Measurements from ENCODE around the gene PRKG1.

The PRKG1 gene

GRCh38 chr10:51498424-51498823, 424.1 kb downstream of the PRKG1 start:
- DNase-seq (ENCODE audit: low read depth in 1 of 2, low spot score in 1 of 2) = no peak

DNA sequence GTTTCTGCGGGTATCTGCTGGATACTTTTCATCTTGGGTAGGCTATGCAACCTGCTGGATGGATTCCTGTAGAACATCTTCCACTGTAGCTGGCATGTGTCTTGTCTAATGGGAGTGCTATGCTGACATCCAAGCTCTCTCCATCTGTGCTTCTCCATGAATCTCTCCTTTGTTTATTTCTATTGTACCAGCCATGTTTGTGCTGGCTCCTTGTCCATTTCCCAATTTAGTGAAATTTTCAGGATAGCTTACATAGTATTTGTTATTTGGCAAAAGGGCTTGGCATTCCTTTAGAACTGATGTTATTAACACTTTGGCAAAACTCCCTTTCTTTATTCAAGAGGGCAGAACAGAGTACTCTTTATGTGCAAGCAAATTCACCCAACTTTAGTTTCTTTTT, 427.1 kb downstream of the PRKG1 start:
- no peak for DNase-seq (ENCODE audit: low read depth in 1 of 2, low spot score in 1 of 2)

GRCh38 chr10:51502124-51502523, 427.8 kb downstream of the PRKG1 start:
- DNase-seq (ENCODE audit: low read depth in 1 of 2, low spot score in 1 of 2) = no peak

- DNase-seq (ENCODE audit: low read depth in 1 of 2, low spot score in 1 of 2) = no peak
These were observed 429.1 kb downstream of the PRKG1 start for GRCh38 chr10:51503378-51503777.

GRCh38 chr10:51507476-51507875, 433.2 kb downstream of the PRKG1 start:
- no peak for DNase-seq (ENCODE audit: low read depth in 1 of 2, low spot score in 1 of 2)

GRCh38 chr10:51508156-51508555, 433.9 kb downstream of the PRKG1 start:
- DNase-seq (ENCODE audit: low read depth in 1 of 2, low spot score in 1 of 2) = no peak

- no peak for DNase-seq (ENCODE audit: low read depth in 1 of 2, low spot score in 1 of 2)
These were observed 435.9 kb downstream of the PRKG1 start for GRCh38 chr10:51510231-51510630.

- no peak for DNase-seq (ENCODE audit: low read depth in 1 of 2, low spot score in 1 of 2)
These were observed 447.3 kb downstream of the PRKG1 start for GRCh38 chr10:51521605-51522004.

GRCh38 chr10:51522858-51523257, 448.6 kb downstream of the PRKG1 start:
- DNase-seq (ENCODE audit: low read depth in 1 of 2, low spot score in 1 of 2) = no peak

- DNase-seq (ENCODE audit: low read depth in 1 of 2, low spot score in 1 of 2) = no peak
These were observed 449.2 kb downstream of the PRKG1 start for GRCh38 chr10:51523440-51523839.

DNA sequence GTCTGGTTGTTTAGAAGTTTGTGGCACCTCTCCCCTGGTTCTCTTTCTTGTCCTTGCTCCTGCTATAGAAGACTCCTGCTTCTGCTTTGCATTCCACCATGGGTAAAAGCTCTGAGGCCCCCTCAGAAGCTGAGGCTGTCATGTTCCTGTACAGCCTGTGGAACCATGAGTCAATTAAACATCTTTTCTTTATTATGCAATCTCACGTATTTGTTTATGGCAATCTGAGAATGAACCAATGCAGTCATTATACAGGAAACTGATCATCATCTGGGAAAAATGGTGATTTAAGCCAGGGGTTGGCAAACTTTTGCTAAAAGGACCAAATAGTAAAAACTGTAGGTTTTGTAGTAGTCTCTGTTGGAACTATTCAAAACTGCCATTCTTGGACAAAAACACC, 449.8 kb downstream of the PRKG1 start:
- no peak for DNase-seq (ENCODE audit: low read depth in 1 of 2, low spot score in 1 of 2)

DNA sequence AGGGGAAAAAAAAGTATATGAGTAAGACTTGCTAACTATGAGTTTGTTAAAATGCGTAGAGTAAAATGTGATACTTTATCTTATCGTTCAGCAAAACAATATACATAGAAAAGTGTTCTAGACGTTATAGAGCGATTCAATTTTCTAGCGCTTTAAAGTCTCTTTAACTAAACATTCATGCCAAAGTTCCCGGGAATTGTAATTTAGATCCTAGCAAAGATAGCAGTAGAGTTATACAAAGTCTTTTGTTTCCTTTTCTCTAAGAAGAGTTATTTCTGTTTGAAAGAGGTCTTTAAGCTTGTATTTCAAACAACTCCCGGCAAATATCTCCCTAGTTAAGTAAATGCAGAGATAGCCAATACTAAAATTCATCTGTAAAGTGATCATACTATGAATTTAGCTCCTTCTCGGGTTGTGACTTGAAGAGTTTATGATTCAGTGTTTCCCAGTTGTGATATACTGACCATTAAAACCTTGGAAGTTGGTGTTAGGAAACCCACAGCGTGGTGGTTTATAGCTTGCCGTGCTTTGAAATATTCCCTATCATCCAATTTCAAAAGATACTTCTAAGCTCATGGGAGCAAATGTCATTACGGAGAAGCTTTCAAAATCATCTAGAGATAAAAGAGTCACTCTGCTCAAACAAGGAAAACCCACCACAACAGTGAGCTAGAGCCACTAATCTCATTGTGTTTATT, 453.4 kb downstream of the PRKG1 start:
- DNase-seq (ENCODE audit: low read depth in 1 of 2, low spot score in 1 of 2) = no peak

DNA sequence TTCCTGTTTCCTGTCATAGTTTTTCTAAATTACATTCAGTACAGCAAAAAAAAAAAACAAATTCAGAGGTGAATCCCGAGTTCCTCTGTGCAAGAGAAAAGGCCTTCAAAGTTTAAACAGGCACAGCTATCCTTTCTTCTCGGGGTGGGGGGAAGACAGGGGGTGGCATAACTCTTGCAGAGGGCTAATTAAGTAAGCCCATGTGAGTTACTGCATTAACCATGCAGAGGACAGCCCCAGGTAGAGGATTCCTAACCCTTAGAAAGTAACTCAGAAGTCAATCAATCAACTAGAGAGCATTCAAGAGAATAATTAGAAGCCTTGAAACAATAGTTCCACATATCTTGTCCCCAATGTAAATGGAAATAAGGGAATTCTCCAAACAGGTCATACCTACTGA, 454.2 kb downstream of the PRKG1 start:
- DNase-seq (ENCODE audit: low read depth in 1 of 2, low spot score in 1 of 2) = no peak

- DNase-seq (ENCODE audit: low read depth in 1 of 2, low spot score in 1 of 2) = no peak
These were observed 456.3 kb downstream of the PRKG1 start for GRCh38 chr10:51530541-51530940.

DNA sequence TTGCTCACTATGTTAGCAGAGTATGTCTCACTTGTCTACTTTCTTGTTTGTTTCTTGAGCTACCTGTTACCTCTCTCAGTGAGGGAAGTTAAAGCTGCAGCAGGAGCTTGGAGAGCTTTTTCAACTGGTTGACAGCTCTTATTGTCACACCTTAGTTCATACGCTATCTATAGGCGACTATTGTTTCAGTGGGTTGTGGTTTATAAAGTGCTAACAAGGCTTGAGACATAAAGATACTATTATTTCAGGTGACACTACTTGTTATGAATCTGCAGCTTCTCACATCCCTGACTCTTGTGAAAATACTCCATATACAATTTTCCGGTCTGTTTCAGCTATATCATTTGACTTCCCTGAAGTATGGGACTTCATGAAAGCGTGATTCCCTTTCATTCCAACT, 457.8 kb downstream of the PRKG1 start:
- no peak for DNase-seq (ENCODE audit: low read depth in 1 of 2, low spot score in 1 of 2)

- no peak for DNase-seq (ENCODE audit: low read depth in 1 of 2, low spot score in 1 of 2)
These were observed 468.6 kb downstream of the PRKG1 start for GRCh38 chr10:51542853-51543252.

GRCh38 chr10:51544933-51545332, 470.6 kb downstream of the PRKG1 start:
- no peak for DNase-seq (ENCODE audit: low read depth in 1 of 2, low spot score in 1 of 2)

DNA sequence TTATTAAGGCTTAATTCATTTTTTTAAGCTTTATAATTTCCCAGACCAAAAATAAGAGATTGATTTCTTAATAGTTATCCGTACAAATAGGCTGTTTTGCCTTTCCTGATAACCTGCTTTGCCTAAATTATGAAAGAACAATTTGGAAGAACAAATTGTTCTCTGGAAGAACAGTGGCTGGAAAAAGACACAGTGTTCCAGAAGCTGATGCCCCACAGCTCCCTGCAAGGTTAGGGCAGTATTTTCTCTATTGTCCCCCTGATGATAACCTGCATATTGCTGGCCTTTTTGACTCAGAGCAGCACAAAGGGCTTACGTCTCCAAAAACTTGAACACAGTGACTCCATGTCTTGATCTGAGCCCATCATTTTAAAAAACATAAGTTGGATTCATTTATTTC, 473.7 kb downstream of the PRKG1 start:
- no peak for DNase-seq (ENCODE audit: low read depth in 1 of 2, low spot score in 1 of 2)

GRCh38 chr10:51552879-51553278, 478.6 kb downstream of the PRKG1 start:
- DNase-seq (ENCODE audit: low read depth in 1 of 2, low spot score in 1 of 2) = no peak

GRCh38 chr10:51564896-51565510, 490.7 kb downstream of the PRKG1 start:
- no peak for DNase-seq (ENCODE audit: low read depth in 1 of 2, low spot score in 1 of 2)

DNA sequence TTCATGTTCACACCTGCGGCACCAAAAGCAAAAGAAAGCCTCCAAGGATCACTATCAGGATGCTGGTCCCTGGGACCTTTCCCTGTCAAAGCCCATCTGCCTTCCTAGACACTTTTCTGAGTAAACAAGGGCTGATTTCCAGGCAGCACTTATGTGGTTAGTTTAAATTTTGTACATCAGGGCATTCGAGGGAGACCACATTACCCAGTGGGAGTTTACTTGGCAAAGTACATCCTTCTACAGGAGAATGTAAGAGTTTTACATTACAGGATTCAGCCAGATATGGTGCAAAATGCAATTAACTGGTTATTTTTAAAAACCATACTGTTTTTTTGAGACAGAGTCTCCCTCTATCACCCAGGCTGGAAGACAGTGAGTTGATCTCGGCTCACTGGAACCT, 493.0 kb downstream of the PRKG1 start:
- no peak for DNase-seq (ENCODE audit: low read depth in 1 of 2, low spot score in 1 of 2)

DNA sequence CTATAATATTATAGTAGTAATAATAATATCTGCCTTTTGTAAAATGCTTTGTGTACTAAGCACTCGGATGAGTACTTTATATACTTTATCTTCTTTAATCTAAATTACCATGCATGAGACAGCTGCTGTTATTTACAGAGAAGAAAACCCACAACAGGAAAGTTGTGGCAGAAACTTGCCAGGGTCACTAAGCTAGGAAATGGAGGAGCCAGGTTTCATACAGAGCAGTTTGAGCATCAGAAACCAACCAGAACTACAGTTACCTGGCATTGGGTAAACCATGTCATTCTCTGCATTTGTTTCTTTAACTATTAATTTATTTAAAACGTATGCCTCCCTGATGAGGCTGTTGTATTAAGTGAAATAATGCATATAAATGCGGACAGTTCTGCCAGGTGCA, 495.2 kb downstream of the PRKG1 start:
- no peak for DNase-seq (ENCODE audit: low read depth in 1 of 2, low spot score in 1 of 2)

All from activated CD4-positive, alpha-beta T cell treated with anti-CD3 and anti-CD28 coated beads, Interleukin-2, amount 50 U/mL, for 24 hours (primary cell).